IMR-90 (cell line): ENCODE measurements around the gene HOXC10. TPM values are rescaled to one million over a fixed set of nuclear protein-coding genes. Genes with fewer than 3 reads are reported as not detected.

Source experiments
- ATAC-seq: fragments of 200-7000 bp; cut with Tn5 transposase; 2 replicates; pipeline ENCODE4 v1.9.1; 2020; ENCODE audit warnings: low read depth, mild to moderate bottlenecking, moderate library complexity
- BruUV-seq: library from RNA; stranded (reverse); fragments of 400-500 nt; replicated peaks from 2 replicates; lab custom pipeline; 2021; lab: Mats Ljungman, UMichigan
- CTCF ChIA-PET: fragments of 300-600 bp; formaldehyde crosslinking; extraction: SDS; loops from one replicate; lab custom pipeline; 2021; ENCODE audit warnings: antibody characterized with exemption; lab: Yijun Ruan, JAX
- POLR2A ChIA-PET: fragments of 300-600 bp; sonication (Branson Sonifier 250); formaldehyde crosslinking; loops from one replicate; lab custom pipeline; 2022; ENCODE audit warnings: antibody characterized with exemption; ENCODE audit not compliant: unreplicated experiment; lab: Charles Lee
- DNase-seq: peaks from one replicate; pipeline ENCODE4 v3.0.0; 2013
- H2AFZ ChIP-seq: replicated peaks from 2 replicates; pipeline ENCODE3; 2013; ENCODE audit warnings: low read length, mild to moderate bottlenecking; ENCODE audit not compliant: poor library complexity
- H2AK5ac ChIP-seq: 2 replicates; pipeline ENCODE4 v1.6.1; 2013; ENCODE audit warnings: low read depth, low read length, inconsistent platforms
- H2AK9ac ChIP-seq: replicated peaks from 2 replicates; pipeline ENCODE3; 2013; ENCODE audit warnings: mild to moderate bottlenecking, low read depth, low read length, moderate library complexity; ENCODE audit not compliant: poor library complexity
- H2BK120ac ChIP-seq: 2 replicates; pipeline ENCODE4 v1.6.1; 2013; ENCODE audit warnings: low read depth, low read length, inconsistent platforms
- H2BK15ac ChIP-seq: 3 replicates; pipeline ENCODE4 v1.6.1; 2013; ENCODE audit warnings: low read depth, low read length, inconsistent platforms
- H2BK20ac ChIP-seq: 2 replicates; pipeline ENCODE4 v1.6.1; 2013; ENCODE audit warnings: low read depth, mild to moderate bottlenecking, inconsistent platforms, low read length, moderate library complexity
- H2BK5ac ChIP-seq: 2 replicates; pipeline ENCODE4 v1.6.1; 2013; ENCODE audit warnings: mild to moderate bottlenecking, low read depth, low read length, inconsistent platforms; ENCODE audit not compliant: poor library complexity, severe bottlenecking
- H3K14ac ChIP-seq: replicated peaks from 2 replicates; pipeline ENCODE4 v1.6.1; 2013; ENCODE audit warnings: low read depth, low read length, inconsistent platforms
- H3K18ac ChIP-seq: 2 replicates; pipeline ENCODE4 v1.6.1; 2013; ENCODE audit warnings: low read depth, low read length, control low read depth
- H3K23ac ChIP-seq: 2 replicates; pipeline ENCODE4 v1.6.1; 2013; ENCODE audit warnings: low read depth, low read length, inconsistent platforms
- H3K27ac ChIP-seq: 2 replicates; pipeline ENCODE4 v1.5.1; 2013; ENCODE audit warnings: mild to moderate bottlenecking, control low read depth, low read length; ENCODE audit not compliant: insufficient read depth
- H3K27me3 ChIP-seq: 2 replicates; pipeline ENCODE4 v1.6.1; 2013; ENCODE audit warnings: low read length; ENCODE audit not compliant: control insufficient read depth, insufficient read depth
- H3K36me3 ChIP-seq: 2 replicates; pipeline ENCODE4 v1.6.1; 2013; ENCODE audit warnings: low read length, mixed read lengths; ENCODE audit not compliant: control insufficient read depth, insufficient read depth
- H3K4ac ChIP-seq: 2 replicates; pipeline ENCODE4 v1.6.1; 2013; ENCODE audit warnings: low read depth, low read length, inconsistent platforms
- H3K4me1 ChIP-seq: 2 replicates; pipeline ENCODE4 v1.6.1; 2013; ENCODE audit warnings: low read length, mixed read lengths; ENCODE audit not compliant: control insufficient read depth, insufficient read depth
- H3K4me2 ChIP-seq: 2 replicates; pipeline ENCODE4 v1.6.1; 2013; ENCODE audit warnings: low read depth, mild to moderate bottlenecking, control low read depth, low read length, moderate library complexity
- H3K4me3 ChIP-seq: 2 replicates; pipeline ENCODE4 v1.5.1; 2013; ENCODE audit warnings: low read depth, mild to moderate bottlenecking, control low read depth, low read length, moderate library complexity; ENCODE audit not compliant: insufficient read depth
- H3K56ac ChIP-seq: 2 replicates; pipeline ENCODE4 v1.6.1; 2013; ENCODE audit warnings: low read length, inconsistent platforms; ENCODE audit not compliant: insufficient read depth; ENCODE audit errors: extremely low read depth
- H3K79me1 ChIP-seq, 2 experiments: 2 replicates each; pipeline ENCODE4 v1.6.1; 2013; ENCODE audit warnings: low read length in 2 of 2, inconsistent platforms in 1 of 2, low read depth in 1 of 2
- H3K9ac ChIP-seq: 2 replicates; pipeline ENCODE4 v1.6.1; 2013; ENCODE audit warnings: low read depth, low read length, control low read depth
- H3K9me1 ChIP-seq: 2 replicates; pipeline ENCODE4 v1.6.1; 2013; ENCODE audit warnings: low read length, inconsistent platforms; ENCODE audit not compliant: insufficient read depth
- H3K9me3 ChIP-seq: 2 replicates; pipeline ENCODE4 v1.6.1; 2013; ENCODE audit warnings: low read length; ENCODE audit not compliant: control insufficient read depth, insufficient read depth
- H4K20me1 ChIP-seq: 2 replicates; pipeline ENCODE4 v1.6.1; 2013; ENCODE audit warnings: low read length, inconsistent platforms; ENCODE audit not compliant: insufficient read depth
- H4K5ac ChIP-seq: 2 replicates; pipeline ENCODE4 v1.6.1; 2013; ENCODE audit warnings: mild to moderate bottlenecking, low read depth, low read length, control low read depth
- H4K8ac ChIP-seq, 2 experiments: 2 replicates each; pipeline ENCODE4 v1.6.1; 2013; ENCODE audit warnings: low read depth in 2 of 2, low read length in 2 of 2, control low read depth in 1 of 2, inconsistent platforms in 1 of 2
- H4K91ac ChIP-seq: 2 replicates; pipeline ENCODE4 v1.6.1; 2013; ENCODE audit warnings: low read depth, low read length, inconsistent platforms; ENCODE audit not compliant: insufficient read depth
- BHLHE40 ChIP-seq: fragments of 150-350 bp; IDR thresholded peaks from 2 replicates; pipeline ENCODE4 v1.6.1; 2016; ENCODE audit warnings: mild to moderate bottlenecking, low read depth, low read length
- CEBPB ChIP-seq: IDR thresholded peaks from 2 replicates; pipeline ENCODE4 v1.6.1; 2012; ENCODE audit warnings: low read depth, low read length, improper control_type of control experiment
- CHD1 ChIP-seq: IDR thresholded peaks from 2 replicates; pipeline ENCODE4 v1.6.1; 2012; ENCODE audit warnings: low read depth, low read length, improper control_type of control experiment
- CTCF ChIP-seq: conservative IDR thresholded peaks from 2 replicates; pipeline ENCODE4 v1.5.1; 2012; ENCODE audit warnings: mild to moderate bottlenecking, low read depth, low read length, improper control_type of control experiment
- ELK1 ChIP-seq: fragments of 150-350 bp; IDR thresholded peaks from 2 replicates; pipeline ENCODE4 v1.6.1; 2016; ENCODE audit warnings: low read depth, mild to moderate bottlenecking, low read length, moderate library complexity, borderline replicate concordance
- FOS ChIP-seq: fragments of 150-350 bp; IDR thresholded peaks from 2 replicates; pipeline ENCODE4 v1.6.1; 2016; ENCODE audit warnings: low read depth, low read length
- MAFK ChIP-seq: IDR thresholded peaks from 2 replicates; pipeline ENCODE4 v1.6.1; 2012; ENCODE audit warnings: low read depth, low read length, improper control_type of control experiment
- MAZ ChIP-seq: IDR thresholded peaks from 2 replicates; pipeline ENCODE4 v1.6.1; 2012; ENCODE audit warnings: low read depth, mild to moderate bottlenecking, low read length, improper control_type of control experiment, moderate library complexity, borderline replicate concordance
- MXI1 ChIP-seq: IDR thresholded peaks from 2 replicates; pipeline ENCODE4 v1.6.1; 2012; ENCODE audit warnings: low read depth, mild to moderate bottlenecking, low read length, moderate library complexity, borderline replicate concordance
- NFE2L2 ChIP-seq: fragments of 150-350 bp; IDR thresholded peaks from 2 replicates; pipeline ENCODE4 v1.6.1; 2016; ENCODE audit warnings: low read depth, mild to moderate bottlenecking, low read length
- POLR2A ChIP-seq: IDR thresholded peaks from 2 replicates; pipeline ENCODE4 v1.6.1; 2012; ENCODE audit warnings: mild to moderate bottlenecking, low read depth, low read length
- RAD21 ChIP-seq: IDR thresholded peaks from 2 replicates; pipeline ENCODE4 v1.6.1; 2012; ENCODE audit warnings: low read length, improper control_type of control experiment
- RCOR1 ChIP-seq: IDR thresholded peaks from 2 replicates; pipeline ENCODE4 v1.6.1; 2012; ENCODE audit warnings: mild to moderate bottlenecking, low read length, improper control_type of control experiment; ENCODE audit not compliant: insufficient replicate concordance
- SMC3 ChIP-seq: fragments of 150-350 bp; IDR thresholded peaks from 2 replicates; pipeline ENCODE4 v1.6.1; 2016; ENCODE audit warnings: low read depth, mild to moderate bottlenecking, antibody characterized with exemption, low read length, moderate library complexity
- USF2 ChIP-seq: fragments of 150-350 bp; IDR thresholded peaks from 2 replicates; pipeline ENCODE4 v1.6.1; 2017; ENCODE audit warnings: mild to moderate bottlenecking, antibody characterized with exemption, low read length, low read depth
- WGBS, 2 experiments: methylation state at CpG; one replicate each; pipeline versions ENCODE4 v1.1.5 to v1.1.7; 2013; ENCODE audit warnings: missing lambda C conversion rate in 2 of 2; ENCODE audit not compliant: insufficient read length in 1 of 2; ENCODE audit errors: extremely low coverage in 2 of 2; 5-methylcytosine and 5-hydroxymethylcytosine counted together
- dilution Hi-C: fragments of 300-500 bp; cut with HindIII; formaldehyde crosslinking; loops from one replicate; pipeline ENCODE4 v1.14.3; 2018; ENCODE audit warnings: low sequenced_read_pairs; ENCODE audit not compliant: unreplicated experiment
- in situ Hi-C: fragments of 300-500 bp; cut with MboI; formaldehyde crosslinking; loops from 3 replicates; pipeline ENCODE4 v1.14.3; 2019; ENCODE audit warnings: low sequenced_read_pairs, inconsistent platforms, mixed read lengths
- intact Hi-C: fragments of 100-400 bp; cut with micrococcal nuclease; formaldehyde crosslinking; loops from 2 replicates; pipeline ENCODE4 v1.10.0; 2022
- polyA plus RNA-seq, 3 experiments: library from polyadenylated mRNA; depleted of rRNA; stranded (reverse); fragments of >200 nt; gene quantifications; 2 replicates each; pipeline ENCODE4 v1.2.3, GENCODE V29; 2012; ENCODE audit warnings: low replicate concordance in 1 of 3
- total RNA-seq: library from RNA; depleted of rRNA; stranded (reverse); fragments of >200 nt; gene quantifications from 2 replicates; pipeline ENCODE4 v1.2.3, GENCODE V29; 2012

HOXC10 gene
- total and polyA plus RNA-seq, 2 of the 4 experiments (the other 2 are of a cell fraction): 0.15 TPM; not detected in 1

GRCh38 chr12:54015018-54015931 lies 30.3 kb downstream of the HOXC10 start:
- H3K9ac ChIP-seq: no peak overlapping the region
- H3K4me1 ChIP-seq: no peaks in the 10 kb centered on the region
- POLR2A ChIA-PET: no interaction called here
- no peak overlapping the region for H2BK5ac ChIP-seq
- no peak overlapping the region for H3K4me3 ChIP-seq
- DNase-seq (no peak), ATAC-seq (no peak)
- in situ Hi-C loops: no loop called here
- no peak overlapping the region for H3K14ac ChIP-seq
- no peaks in the 10 kb centered on the region for H3K9me1 ChIP-seq
- no peak overlapping the region for H2BK20ac ChIP-seq
- no peak overlapping the region for H2BK15ac ChIP-seq
- intact Hi-C loops: no loop called here
- WGBS, 2 experiments: 31% methylated on average over 3 of the region's 23 CpGs; no CpG with 5 or more reads in 1 of the 2 experiments
- no peak overlapping the region for H2BK120ac ChIP-seq
- H2AK9ac ChIP-seq: no peak overlapping the region
- H3K27me3 ChIP-seq: peaks cover 89% of the 10 kb centered on the region
- H3K4me2 ChIP-seq: no peak overlapping the region
- no peak overlapping the region for H3K56ac ChIP-seq
- no peak overlapping the region for H2AK5ac ChIP-seq
- no peak overlapping the region for H3K4ac ChIP-seq
- no peak overlapping the region for H4K5ac ChIP-seq
- no peak overlapping the region for H3K18ac ChIP-seq
- H3K36me3 ChIP-seq: no peaks in the 10 kb centered on the region
- dilution Hi-C loops: no loop called here
- BruUV-seq: no TSS peak
- CTCF ChIA-PET: interaction anchor here (0.9 kb wide), 1 partner anchor 176 kb away, joined by 4 read pairs; no protein-coding TSS in a partner anchor
- no peak overlapping the region for H4K8ac ChIP-seq
- no peaks in the 10 kb centered on the region for H4K20me1 ChIP-seq
- H3K79me1 ChIP-seq: no peaks in the 10 kb centered on the region
- H3K23ac ChIP-seq: no peak overlapping the region
- H2AFZ ChIP-seq: no peak overlapping the region
- no peak overlapping the region for H4K91ac ChIP-seq
- H3K27ac ChIP-seq: no peak overlapping the region
- H3K9me3 ChIP-seq: peaks cover 4% of the 10 kb centered on the region
- TF ChIP-seq SMC3: no peak
- no peak for TF ChIP-seq NFE2L2
- TF ChIP-seq MXI1: no peak
- no peak for TF ChIP-seq RCOR1
- no peak for TF ChIP-seq FOS
- TF ChIP-seq CTCF: no peak
- TF ChIP-seq BHLHE40: no peak
- TF ChIP-seq MAZ: no peak
- TF ChIP-seq POLR2A: no peak
- no peak for TF ChIP-seq ELK1
- no peak for TF ChIP-seq RAD21
- no peak for TF ChIP-seq MAFK
- TF ChIP-seq CHD1: no peak
- TF ChIP-seq USF2: no peak
- TF ChIP-seq CEBPB: no peak
